Measurements from ENCODE around the gene DCLK1.

DNA sequence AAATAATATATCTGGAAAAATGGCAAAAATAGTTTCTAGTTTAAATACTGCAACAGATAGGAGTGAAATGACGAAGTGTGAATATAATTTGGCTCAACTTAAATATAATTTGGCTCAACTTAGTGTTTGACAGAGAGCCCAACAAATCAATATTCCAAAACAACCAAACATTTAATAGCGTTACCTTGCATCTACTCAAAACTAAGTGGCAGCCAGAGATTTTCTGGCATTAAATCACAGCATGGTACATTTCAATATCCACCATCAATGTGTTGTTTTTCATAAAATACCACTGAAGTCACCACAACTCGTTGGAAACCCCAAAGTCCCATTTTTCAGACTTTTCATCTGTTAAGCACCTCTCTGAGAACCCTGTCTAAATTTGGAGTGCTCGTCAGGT lies 69.6 kb downstream of the DCLK1 start:
- TF ChIP-seq POLR2AphosphoS5 (IDR thresholded peaks at IDR 0.05; ENCODE audit: low read depth) (no peak), SPI1 (IDR thresholded peaks at IDR 0.05; ENCODE audit: borderline replicate concordance, low read depth) (no peak), GABPA (IDR thresholded peaks at IDR 0.05; ENCODE audit: low read depth) (no peak)
- TF ChIP-seq, protein P1, sequence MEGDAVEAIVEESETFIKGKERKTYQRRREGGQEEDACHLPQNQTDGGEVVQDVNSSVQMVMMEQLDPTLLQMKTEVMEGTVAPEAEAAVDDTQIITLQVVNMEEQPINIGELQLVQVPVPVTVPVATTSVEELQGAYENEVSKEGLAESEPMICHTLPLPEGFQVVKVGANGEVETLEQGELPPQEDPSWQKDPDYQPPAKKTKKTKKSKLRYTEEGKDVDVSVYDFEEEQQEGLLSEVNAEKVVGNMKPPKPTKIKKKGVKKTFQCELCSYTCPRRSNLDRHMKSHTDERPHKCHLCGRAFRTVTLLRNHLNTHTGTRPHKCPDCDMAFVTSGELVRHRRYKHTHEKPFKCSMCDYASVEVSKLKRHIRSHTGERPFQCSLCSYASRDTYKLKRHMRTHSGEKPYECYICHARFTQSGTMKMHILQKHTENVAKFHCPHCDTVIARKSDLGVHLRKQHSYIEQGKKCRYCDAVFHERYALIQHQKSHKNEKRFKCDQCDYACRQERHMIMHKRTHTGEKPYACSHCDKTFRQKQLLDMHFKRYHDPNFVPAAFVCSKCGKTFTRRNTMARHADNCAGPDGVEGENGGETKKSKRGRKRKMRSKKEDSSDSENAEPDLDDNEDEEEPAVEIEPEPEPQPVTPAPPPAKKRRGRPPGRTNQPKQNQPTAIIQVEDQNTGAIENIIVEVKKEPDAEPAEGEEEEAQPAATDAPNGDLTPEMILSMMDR (IDR thresholded peaks at IDR 0.05; ENCODE audit: insufficient read depth, low read length): no peak
